Tibial nerve (tissue), 4 donors: ENCODE results near the gene UPK3A.

Source experiments
- EP300 ChIP-seq, 2 donors: sonication (generic); formaldehyde crosslinking; IDR thresholded peaks; one replicate each; pipeline ENCODE4 v1.6.1; 2017; ENCODE audit warnings: antibody characterized with exemption in 2 of 2, mild to moderate bottlenecking in 1 of 2
- TF ChIP-seq, protein P1 (sequence below), 5 experiments: fragments of 200-600 bp in 3 of 5; fragments of 450-650 bp in 2 of 5; sonication (generic) in 3 of 5; IDR thresholded peaks; one replicate each; pipeline ENCODE4 v1.5.1; 2016 to 2019; ENCODE audit warnings: antibody characterized with exemption in 5 of 5, mild to moderate bottlenecking in 3 of 5, moderate library complexity in 2 of 5

DNA sequence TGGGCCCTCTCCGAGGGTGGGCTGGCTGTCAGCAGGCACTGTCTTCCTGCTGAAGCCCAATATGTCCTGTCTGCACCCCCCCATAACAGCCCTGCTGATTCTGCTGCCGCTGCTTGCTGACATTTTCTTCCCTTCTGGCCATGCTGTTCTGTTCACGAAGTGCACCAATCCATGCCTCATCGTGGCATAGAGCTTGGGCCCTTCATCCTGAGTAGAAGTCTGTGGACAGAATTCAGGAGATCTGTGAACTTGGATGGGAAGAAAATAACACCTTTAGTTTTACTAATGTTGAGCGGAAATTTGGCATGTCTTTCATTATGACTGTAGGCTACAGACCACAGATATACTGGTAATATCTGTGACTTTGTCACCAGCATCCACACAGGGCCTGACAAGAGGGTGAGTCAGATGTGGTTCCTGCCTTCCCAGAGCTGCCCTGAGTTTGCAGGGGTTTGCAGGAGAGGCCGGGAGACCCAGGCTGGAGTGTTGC, 29.9 kb upstream of the UPK3A start:
- TF ChIP-seq, protein P1, sequence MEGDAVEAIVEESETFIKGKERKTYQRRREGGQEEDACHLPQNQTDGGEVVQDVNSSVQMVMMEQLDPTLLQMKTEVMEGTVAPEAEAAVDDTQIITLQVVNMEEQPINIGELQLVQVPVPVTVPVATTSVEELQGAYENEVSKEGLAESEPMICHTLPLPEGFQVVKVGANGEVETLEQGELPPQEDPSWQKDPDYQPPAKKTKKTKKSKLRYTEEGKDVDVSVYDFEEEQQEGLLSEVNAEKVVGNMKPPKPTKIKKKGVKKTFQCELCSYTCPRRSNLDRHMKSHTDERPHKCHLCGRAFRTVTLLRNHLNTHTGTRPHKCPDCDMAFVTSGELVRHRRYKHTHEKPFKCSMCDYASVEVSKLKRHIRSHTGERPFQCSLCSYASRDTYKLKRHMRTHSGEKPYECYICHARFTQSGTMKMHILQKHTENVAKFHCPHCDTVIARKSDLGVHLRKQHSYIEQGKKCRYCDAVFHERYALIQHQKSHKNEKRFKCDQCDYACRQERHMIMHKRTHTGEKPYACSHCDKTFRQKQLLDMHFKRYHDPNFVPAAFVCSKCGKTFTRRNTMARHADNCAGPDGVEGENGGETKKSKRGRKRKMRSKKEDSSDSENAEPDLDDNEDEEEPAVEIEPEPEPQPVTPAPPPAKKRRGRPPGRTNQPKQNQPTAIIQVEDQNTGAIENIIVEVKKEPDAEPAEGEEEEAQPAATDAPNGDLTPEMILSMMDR (IDR thresholded peaks at IDR 0.05) = no peak
- no peak for TF ChIP-seq EP300 (IDR thresholded peaks at IDR 0.05)
